OCI-LY1 (cell line): Measurements from ENCODE around the gene ALDH1A1.

Source experiments
- H2AFZ ChIP-seq: fragments of 200-600 bp; sonication (generic), shearing (Covaris generic); 2 replicates; pipeline ENCODE4 v1.6.0; 2014; ENCODE audit warnings: antibody characterized with exemption, mild to moderate bottlenecking, low read length
- H3F3A ChIP-seq: fragments of 200-600 bp; sonication (generic), shearing (Covaris generic); 2 replicates; pipeline ENCODE4 v1.6.0; 2014; ENCODE audit warnings: mild to moderate bottlenecking, antibody characterized with exemption, low read length, moderate library complexity; ENCODE audit not compliant: insufficient read depth
- H3K27ac ChIP-seq: fragments of 200-600 bp; sonication (generic); 2 replicates; pipeline ENCODE4 v1.5.1; 2014; ENCODE audit warnings: low read length, mixed run types, mild to moderate bottlenecking, low read depth; ENCODE audit not compliant: poor library complexity, severe bottlenecking
- H3K27me3 ChIP-seq: fragments of 200-600 bp; sonication (generic); 2 replicates; pipeline ENCODE4 v1.6.0; 2014; ENCODE audit warnings: antibody characterized with exemption, mild to moderate bottlenecking, low read length, moderate library complexity; ENCODE audit not compliant: insufficient read depth
- H3K36me3 ChIP-seq: fragments of 200-600 bp; sonication (generic); 2 replicates; pipeline ENCODE4 v1.6.1; 2014; ENCODE audit warnings: mild to moderate bottlenecking, antibody characterized with exemption, low read length, moderate library complexity, mixed read lengths; ENCODE audit not compliant: insufficient read depth
- H3K4me1 ChIP-seq: fragments of 200-600 bp; sonication (generic); 2 replicates; pipeline ENCODE4 v1.5.1; 2014; ENCODE audit warnings: mild to moderate bottlenecking, low read length, moderate library complexity; ENCODE audit not compliant: insufficient read depth, severe bottlenecking
- H3K4me2 ChIP-seq: fragments of 200-600 bp; sonication (generic), shearing (Covaris generic); 2 replicates; pipeline ENCODE4 v1.6.1; 2014; ENCODE audit warnings: low read length
- H3K4me3 ChIP-seq: fragments of 200-600 bp; sonication (generic); 2 replicates; pipeline ENCODE4 v1.5.1; 2014; ENCODE audit warnings: low read length, low read depth, mild to moderate bottlenecking, mixed read lengths; ENCODE audit not compliant: poor library complexity, severe bottlenecking
- H3K79me2 ChIP-seq: fragments of 200-600 bp; shearing (Covaris generic); 2 replicates; pipeline ENCODE4 v1.6.1; 2016; ENCODE audit warnings: mixed run types, low read length, mixed read lengths; ENCODE audit not compliant: insufficient read depth
- H3K9ac ChIP-seq: fragments of 200-600 bp; sonication (generic), shearing (Covaris generic); 2 replicates; pipeline ENCODE4 v1.6.1; 2014; ENCODE audit warnings: mild to moderate bottlenecking, low read length, mixed read lengths
- H3K9me2 ChIP-seq: fragments of 200-600 bp; sonication (generic), shearing (Covaris generic); 2 replicates; pipeline ENCODE4 v1.6.1; 2014; ENCODE audit warnings: low read depth, mild to moderate bottlenecking, low read length, mixed read lengths
- H3K9me3 ChIP-seq: fragments of 200-600 bp; shearing (Covaris generic); 2 replicates; pipeline ENCODE4 v1.6.1; 2014; ENCODE audit warnings: low read length, mixed read lengths
- H4K20me1 ChIP-seq: fragments of 200-600 bp; sonication (generic), shearing (Covaris generic); 2 replicates; pipeline ENCODE4 v1.6.0; 2016; ENCODE audit warnings: mild to moderate bottlenecking, low read length; ENCODE audit not compliant: insufficient read depth
- EZH2 ChIP-seq: fragments of 200-600 bp; sonication (generic), shearing (Covaris generic); IDR thresholded peaks from 2 replicates; pipeline ENCODE4 v1.8.0; 2017; ENCODE audit warnings: borderline replicate concordance, mixed run types, mild to moderate bottlenecking, antibody characterized with exemption, low read length, moderate library complexity, mixed read lengths
- TF ChIP-seq, protein P1 (sequence below): fragments of 200-600 bp; sonication (generic), shearing (Covaris generic); IDR thresholded peaks from 2 replicates; pipeline ENCODE4 v1.5.1; 2017; ENCODE audit warnings: mild to moderate bottlenecking, antibody characterized with exemption, low read length, moderate library complexity, mixed read lengths

The ALDH1A1 gene

GRCh38 chr9:72984226-72984947, 31.5 kb upstream of the ALDH1A1 start:
- Histone ChIP-seq H3K36me3 (no peaks in the 10 kb centered on the region), H3K9ac (no peak overlapping the region), H3K27ac (no peak overlapping the region), H2AFZ (no peak overlapping the region), H3K27me3 (no peaks in the 10 kb centered on the region), H3K9me3 (no peaks in the 10 kb centered on the region), H3K4me3 (no peak overlapping the region), H3K4me1 (no peaks in the 10 kb centered on the region), H3F3A (no peaks in the 10 kb centered on the region), H3K4me2 (no peak overlapping the region), H3K9me2 (no peaks in the 10 kb centered on the region), H3K79me2 (no peaks in the 10 kb centered on the region), H4K20me1 (no peaks in the 10 kb centered on the region)
- TF ChIP-seq, protein P1, sequence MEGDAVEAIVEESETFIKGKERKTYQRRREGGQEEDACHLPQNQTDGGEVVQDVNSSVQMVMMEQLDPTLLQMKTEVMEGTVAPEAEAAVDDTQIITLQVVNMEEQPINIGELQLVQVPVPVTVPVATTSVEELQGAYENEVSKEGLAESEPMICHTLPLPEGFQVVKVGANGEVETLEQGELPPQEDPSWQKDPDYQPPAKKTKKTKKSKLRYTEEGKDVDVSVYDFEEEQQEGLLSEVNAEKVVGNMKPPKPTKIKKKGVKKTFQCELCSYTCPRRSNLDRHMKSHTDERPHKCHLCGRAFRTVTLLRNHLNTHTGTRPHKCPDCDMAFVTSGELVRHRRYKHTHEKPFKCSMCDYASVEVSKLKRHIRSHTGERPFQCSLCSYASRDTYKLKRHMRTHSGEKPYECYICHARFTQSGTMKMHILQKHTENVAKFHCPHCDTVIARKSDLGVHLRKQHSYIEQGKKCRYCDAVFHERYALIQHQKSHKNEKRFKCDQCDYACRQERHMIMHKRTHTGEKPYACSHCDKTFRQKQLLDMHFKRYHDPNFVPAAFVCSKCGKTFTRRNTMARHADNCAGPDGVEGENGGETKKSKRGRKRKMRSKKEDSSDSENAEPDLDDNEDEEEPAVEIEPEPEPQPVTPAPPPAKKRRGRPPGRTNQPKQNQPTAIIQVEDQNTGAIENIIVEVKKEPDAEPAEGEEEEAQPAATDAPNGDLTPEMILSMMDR = no peak

DNA sequence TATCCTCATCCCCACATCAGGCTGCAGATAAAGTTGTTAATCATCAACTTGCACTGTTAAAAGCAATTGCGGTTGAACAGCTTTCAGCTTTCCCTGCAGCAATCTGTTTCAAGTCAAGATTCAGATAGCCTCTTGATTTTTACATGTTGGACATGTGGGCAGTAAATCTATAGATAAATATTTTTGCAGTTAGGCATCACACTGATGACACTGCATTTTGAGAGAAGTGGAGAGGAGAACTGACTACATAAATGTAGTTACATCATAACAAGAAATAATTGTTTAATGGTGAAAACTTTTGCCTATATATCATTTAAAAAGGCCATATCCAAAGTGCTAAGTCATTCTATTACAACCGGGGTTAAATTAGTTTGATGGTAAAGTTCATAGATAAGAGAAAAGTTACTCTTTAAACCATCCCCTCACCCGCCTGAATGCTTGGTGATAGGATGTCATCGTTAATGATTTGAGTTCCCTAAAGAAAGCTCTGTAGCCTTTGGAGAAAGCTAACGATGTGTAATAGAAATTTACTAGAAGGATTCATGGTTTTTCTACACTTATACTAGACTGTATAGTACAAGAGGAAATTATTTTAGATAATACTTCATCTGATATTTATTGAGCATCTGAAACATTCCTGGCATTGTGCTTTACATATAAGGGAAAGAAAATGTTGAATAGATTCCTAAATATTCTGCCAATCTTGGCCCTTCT, 30.8 kb upstream of the ALDH1A1 start:
- Histone ChIP-seq H3K36me3 (no peaks in the 10 kb centered on the region), H3K79me2 (no peaks in the 10 kb centered on the region), H4K20me1 (no peaks in the 10 kb centered on the region), H3K27ac (no peak overlapping the region), H3K9me3 (no peaks in the 10 kb centered on the region), H3K9ac (no peak overlapping the region), H3K9me2 (no peaks in the 10 kb centered on the region), H3F3A (no peaks in the 10 kb centered on the region), H3K4me3 (no peak overlapping the region), H3K4me2 (no peak overlapping the region), H3K27me3 (no peaks in the 10 kb centered on the region), H3K4me1 (no peaks in the 10 kb centered on the region), H2AFZ (no peak overlapping the region)
- no peak for TF ChIP-seq EZH2
- TF ChIP-seq, protein P1 = no peak

- TF ChIP-seq EZH2 = no peak
- Histone ChIP-seq H3K4me2 (no peak overlapping the region), H3K9me3 (no peaks in the 10 kb centered on the region), H4K20me1 (no peaks in the 10 kb centered on the region), H3K9me2 (no peaks in the 10 kb centered on the region), H3K9ac (no peak overlapping the region), H3K27me3 (no peaks in the 10 kb centered on the region), H2AFZ (no peak overlapping the region), H3K36me3 (no peaks in the 10 kb centered on the region), H3K4me3 (no peak overlapping the region), H3K27ac (no peak overlapping the region), H3K79me2 (no peaks in the 10 kb centered on the region), H3F3A (no peaks in the 10 kb centered on the region), H3K4me1 (no peaks in the 10 kb centered on the region)
Measured at GRCh38 chr9:72983056-72983455, 30.2 kb upstream of the ALDH1A1 start.
